GM12891 (cell line): Measurements from ENCODE around the gene RANGRF.

Source experiments
- POLR2A ChIP-seq: IDR thresholded peaks from 2 replicates; pipeline ENCODE4 v1.6.1; 2011; ENCODE audit warnings: low read depth, low read length, control low read depth
- POLR2AphosphoS5 ChIP-seq: IDR thresholded peaks from 2 replicates; pipeline ENCODE4 v1.6.1; 2011; ENCODE audit warnings: low read depth, low read length, control low read depth
- POU2F2 ChIP-seq: IDR thresholded peaks from 2 replicates; pipeline ENCODE4 v1.6.1; 2011; ENCODE audit warnings: low read depth, mild to moderate bottlenecking, control low read depth, low read length, moderate library complexity
- SPI1 ChIP-seq: IDR thresholded peaks from 2 replicates; pipeline ENCODE4 v1.6.1; 2011; ENCODE audit warnings: low read depth, low read length, control low read depth
- TAF1 ChIP-seq: IDR thresholded peaks from 2 replicates; pipeline ENCODE4 v1.6.1; 2011; ENCODE audit warnings: low read depth, low read length, control low read depth

DNA sequence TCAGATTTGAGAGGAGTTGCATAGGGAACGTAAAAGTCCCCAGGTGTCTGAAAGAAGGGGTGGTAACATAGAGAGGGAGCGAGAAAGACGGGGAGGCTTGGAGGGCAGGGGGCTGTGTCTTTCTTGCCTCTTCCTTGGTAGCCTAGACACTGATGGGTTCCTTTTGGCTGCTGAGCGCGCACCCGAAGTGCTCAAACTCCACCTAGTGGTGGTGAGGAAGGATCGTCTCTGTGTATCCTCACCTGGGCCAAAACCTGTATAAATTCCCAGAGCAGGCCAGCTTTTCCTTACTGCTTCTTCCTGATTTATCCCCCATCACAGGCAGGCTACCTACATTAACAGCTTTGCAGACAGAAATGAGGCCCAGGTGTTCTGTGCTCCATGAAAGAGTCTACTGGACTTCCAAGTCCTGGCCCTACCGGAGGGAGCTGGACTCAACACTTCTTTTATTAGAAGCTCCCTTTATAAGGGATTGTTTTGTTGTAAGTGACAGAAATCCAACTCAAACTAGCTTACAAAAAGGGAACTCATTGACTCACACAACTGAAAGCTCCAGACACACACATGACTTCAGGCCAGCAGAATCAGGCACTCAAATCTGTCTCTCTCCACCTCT is 12.3 kb downstream of the RANGRF start:
- TF ChIP-seq POLR2AphosphoS5 (no peak), POLR2A (no peak), TAF1 (no peak), SPI1 (no peak), POU2F2 (no peak)
